Cardiac fibroblast (primary cell): ENCODE measurements around the gene MFAP2.

ENCODE experiments used
- DNase-seq, 2 donors: peaks; one replicate each; pipeline versions ENCODE4 v3.0.0 to v3.0.0-alpha.2; 2010; ENCODE audit warnings: low read depth in 2 of 2
- H3K4me3 ChIP-seq, 2 donors: replicated peaks in 1 of 2; 1 replicate in 1 of 2; 2 replicates in 1 of 2; pipeline ENCODE4 v1.5.1; 2011; ENCODE audit warnings: low read depth in 2 of 2, low read length in 2 of 2, mild to moderate bottlenecking in 2 of 2, moderate library complexity in 1 of 2
- TF ChIP-seq, protein P1 (sequence below): IDR thresholded peaks from one replicate; pipeline ENCODE4 v1.5.1; 2011; ENCODE audit warnings: low read depth, mild to moderate bottlenecking, low read length, inconsistent platforms

Gene MFAP2

DNA sequence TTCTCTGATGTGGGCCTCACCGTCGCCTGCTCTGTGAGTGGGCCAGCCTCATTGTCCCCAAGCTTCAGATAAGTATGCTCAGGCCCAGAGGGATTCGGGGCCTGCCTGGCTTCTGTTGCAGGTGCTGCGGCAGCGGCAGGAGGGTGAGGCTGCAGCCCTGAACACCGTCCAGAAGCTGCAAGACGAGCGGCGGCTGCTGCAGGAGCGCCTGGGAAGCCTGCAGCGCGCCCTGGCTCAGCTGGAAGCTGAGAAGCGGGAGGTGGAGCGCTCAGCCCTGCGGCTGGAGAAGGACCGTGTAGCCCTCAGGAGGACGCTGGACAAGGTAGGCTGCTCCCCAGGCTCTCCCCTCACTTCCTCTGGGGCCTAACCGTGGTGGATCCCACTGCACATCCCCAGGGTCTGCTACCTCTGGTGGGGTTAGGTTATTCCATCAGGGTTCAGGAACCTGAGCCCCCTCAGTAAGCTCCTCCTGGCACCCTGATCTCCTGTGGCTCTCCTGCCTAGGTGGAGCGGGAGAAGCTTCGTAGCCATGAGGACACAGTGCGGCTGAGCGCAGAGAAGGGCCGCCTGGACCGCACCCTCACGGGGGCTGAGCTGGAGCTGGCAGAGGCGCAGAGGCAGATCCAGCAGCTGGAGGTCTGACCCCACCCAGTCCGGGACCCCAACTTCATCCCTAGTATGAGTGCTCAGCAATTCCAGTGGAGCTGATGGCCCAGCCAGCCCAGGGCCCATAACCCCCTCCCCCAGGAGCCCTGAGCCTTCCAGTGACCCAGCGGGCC lies 10.1 kb downstream of the MFAP2 start:
- TF ChIP-seq, protein P1, sequence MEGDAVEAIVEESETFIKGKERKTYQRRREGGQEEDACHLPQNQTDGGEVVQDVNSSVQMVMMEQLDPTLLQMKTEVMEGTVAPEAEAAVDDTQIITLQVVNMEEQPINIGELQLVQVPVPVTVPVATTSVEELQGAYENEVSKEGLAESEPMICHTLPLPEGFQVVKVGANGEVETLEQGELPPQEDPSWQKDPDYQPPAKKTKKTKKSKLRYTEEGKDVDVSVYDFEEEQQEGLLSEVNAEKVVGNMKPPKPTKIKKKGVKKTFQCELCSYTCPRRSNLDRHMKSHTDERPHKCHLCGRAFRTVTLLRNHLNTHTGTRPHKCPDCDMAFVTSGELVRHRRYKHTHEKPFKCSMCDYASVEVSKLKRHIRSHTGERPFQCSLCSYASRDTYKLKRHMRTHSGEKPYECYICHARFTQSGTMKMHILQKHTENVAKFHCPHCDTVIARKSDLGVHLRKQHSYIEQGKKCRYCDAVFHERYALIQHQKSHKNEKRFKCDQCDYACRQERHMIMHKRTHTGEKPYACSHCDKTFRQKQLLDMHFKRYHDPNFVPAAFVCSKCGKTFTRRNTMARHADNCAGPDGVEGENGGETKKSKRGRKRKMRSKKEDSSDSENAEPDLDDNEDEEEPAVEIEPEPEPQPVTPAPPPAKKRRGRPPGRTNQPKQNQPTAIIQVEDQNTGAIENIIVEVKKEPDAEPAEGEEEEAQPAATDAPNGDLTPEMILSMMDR: no peak
- no peak for DNase-seq
- no peak overlapping the region for H3K4me3 ChIP-seq

DNA sequence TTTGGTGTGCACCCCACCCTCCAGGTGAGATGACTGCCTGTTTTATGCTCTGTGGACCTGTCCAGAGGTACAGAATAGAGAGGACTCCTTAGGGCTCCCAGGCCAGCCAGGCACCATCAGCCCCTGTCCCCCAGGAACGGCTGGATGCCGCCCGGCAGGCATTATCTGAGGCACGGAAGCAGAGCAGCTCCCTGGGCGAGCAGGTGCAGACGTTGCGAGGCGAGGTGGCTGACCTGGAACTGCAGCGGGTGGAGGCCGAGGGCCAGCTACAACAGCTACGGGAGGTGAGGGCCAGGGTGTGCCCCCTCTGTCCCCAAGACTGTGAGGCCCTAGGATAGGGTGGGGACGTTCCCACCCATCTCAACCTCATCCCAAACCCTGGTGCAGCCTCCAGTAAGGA lies 10.8 kb downstream of the MFAP2 start:
- no peak overlapping the region for H3K4me3 ChIP-seq
- DNase-seq: no peak
- TF ChIP-seq, protein P1: no peak

DNA sequence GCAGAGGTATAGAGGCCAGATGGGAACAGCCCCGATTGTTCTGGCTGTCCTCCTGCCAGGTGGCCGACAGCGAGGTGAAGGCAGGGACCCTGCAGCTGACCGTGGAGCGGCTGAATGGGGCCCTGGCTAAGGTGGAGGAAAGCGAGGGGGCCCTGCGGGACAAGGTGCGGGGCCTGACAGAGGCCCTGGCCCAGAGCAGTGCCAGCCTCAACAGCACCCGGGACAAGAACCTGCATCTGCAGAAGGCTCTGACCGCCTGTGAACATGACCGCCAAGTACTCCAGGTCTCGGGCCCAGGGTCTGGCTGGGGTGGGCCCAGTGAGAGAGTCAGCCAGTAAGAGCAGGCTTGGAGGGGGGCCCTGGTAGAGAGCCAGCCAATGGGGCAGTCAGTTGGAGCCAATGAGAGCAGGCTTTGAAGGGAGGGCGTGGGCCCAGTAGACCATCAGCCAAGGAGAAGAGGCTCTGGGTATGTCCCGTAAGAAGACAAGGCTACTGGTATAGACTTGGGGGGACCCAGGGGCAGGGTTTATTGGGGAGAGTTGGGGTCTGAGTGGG lies 11.3 kb downstream of the MFAP2 start:
- DNase-seq: no peak
- TF ChIP-seq, protein P1: no peak
- H3K4me3 ChIP-seq: no peak overlapping the region

DNA sequence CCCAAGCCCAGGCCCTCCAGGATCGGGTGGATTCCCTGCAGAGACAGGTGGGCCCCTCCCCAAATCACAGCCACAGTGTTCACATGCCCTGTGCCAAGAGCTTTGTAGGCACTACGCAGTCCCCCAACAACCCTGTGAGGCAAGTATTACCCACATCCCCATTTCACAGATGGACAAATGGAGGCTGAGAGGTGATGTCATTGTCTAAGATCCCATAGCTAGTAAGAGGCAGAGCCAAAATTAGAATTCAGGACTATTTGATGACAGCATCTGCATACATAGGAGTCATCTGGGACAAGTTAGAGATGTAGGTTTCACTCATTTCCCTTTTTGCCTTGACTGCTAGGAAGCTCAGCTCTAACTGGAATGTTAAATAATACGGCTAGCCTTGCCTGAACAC lies 12.0 kb downstream of the MFAP2 start:
- TF ChIP-seq, protein P1: no peak
- no peak overlapping the region for H3K4me3 ChIP-seq
- DNase-seq: no peak

DNA sequence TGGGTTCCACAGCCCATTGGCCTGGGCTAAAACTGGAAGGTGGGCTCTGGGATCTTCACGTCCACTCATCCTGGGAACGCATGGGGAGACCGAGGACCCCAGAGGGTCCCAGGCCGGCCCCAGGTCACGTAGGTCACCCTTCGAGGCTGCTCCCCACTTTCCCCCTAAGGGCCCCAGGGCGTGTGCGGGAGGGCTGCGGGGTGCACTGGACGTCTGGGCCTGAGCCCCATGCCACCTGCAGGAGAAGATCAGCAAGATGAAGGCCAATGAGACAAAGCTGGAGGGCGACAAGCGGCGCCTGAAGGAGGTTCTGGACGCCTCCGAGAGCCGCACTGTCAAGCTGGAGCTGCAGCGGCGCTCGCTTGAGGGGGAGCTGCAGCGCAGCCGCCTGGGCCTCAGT lies 12.5 kb downstream of the MFAP2 start:
- no peak overlapping the region for H3K4me3 ChIP-seq
- TF ChIP-seq, protein P1: no peak
- DNase-seq: no peak

DNA sequence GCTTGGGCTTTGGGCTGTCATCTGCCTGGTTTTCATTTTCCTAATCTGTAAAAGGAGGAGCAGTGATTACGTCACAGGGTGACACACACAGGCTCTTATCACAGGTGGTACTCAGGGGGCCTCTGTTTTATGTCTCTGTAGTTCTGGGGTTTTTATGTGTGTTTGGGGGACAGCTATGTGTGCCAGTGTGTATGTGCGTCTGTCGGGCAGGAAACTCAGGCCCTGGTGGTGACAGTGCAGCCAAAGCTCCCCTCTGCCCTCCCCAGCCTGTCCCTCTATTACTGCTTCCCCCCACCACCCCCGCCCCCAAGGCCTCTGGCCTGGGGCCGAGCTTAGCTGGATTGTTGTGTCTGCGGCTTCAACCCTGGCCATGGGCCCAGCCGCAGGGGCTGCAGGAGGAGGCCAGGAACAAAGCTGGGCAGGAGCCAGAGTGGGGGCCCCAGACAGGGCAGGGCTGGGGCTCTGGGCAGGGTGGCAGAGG lies 13.3 kb downstream of the MFAP2 start:
- TF ChIP-seq, protein P1: no peak
- H3K4me3 ChIP-seq: no peak overlapping the region
- DNase-seq: peak; percentile 69 to 82
